ENCODE data around the gene ASH1L.
"Not testable (repeated sequence)": the region's sequence is repeated elsewhere in the genome, so short reads cannot be mapped to it uniquely, and the experiment has no call there.

Gene ASH1L

DNA sequence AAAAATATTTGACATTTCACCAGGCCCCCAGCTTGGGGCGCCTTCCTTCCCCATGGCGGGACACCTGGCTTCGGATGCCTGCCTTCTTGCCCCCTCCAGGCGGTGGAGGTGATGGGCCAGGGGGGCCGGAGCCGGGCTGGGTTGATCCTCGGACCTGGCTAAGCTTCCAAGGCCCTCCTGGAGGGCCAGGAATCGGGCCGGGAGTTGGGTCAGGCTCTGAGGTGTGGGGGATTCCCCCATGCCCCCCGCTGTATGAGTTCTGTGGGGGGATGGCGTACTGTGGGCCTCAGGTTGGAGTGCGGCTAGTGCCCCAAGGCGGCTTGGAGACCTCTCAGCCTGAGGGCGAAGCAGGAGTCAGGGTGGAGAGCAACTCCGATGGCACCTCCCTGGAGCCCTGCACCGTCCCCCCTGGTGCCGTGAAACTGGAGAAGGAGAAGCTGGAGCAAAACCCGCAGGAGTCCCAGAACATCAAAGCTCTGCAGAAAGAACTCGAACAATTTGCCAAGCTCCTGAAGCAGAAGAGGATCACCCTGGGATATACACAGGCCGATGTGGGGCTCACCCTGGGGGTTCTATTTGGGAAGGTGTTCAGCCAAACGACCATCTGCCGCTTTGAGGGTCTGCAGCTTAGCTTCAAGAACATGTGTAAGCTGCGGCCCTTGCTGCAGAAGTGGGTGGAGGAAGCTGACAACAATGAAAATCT lies 129.3 kb downstream of the ASH1L start:
- DNase-seq: not testable (repeated sequence)

- DNase-seq: no peak
Observed at GRCh38 chr1:155424091-155424490, 138.5 kb downstream of the ASH1L start.

DNA sequence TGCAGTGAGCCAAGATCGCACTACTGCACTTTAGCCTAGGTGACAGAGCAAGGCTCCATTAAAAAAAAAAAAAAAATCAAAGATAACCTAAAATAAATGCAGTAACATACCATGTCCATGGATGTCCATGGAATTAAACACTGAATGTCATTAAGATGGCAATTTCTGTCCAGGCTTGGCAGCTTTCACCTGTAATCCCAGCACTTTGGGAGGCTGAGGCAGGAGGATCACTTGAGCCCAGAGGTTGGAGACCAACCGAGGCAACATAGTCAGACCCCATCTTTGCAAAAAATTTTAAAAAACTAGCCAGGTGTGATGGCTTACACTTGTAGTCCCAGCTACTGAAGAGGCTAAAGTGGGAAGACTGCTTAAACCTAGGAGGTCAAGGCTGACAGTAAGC lies 141.8 kb downstream of the ASH1L start:
- no peak for DNase-seq

DNA sequence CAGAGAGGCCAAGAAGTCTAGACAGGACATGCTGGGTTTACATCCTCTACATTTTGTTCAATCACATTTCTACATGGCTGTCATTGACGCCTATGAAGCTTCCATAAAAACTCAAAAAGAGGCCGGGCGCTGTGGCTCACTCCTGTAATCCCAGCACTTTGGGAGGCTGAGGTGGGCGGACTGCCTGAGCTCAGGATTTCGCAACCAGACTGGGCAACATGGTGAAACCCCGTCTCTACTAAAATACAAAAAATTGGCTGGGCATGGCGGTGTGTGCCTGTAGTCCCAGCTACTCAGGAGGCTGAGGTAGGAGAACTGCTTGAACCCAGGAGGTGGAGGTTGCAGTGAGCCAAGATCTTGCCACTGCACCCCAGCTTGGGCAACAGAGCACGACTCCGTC lies 150.8 kb downstream of the ASH1L start:
- not testable (repeated sequence) for DNase-seq

DNA sequence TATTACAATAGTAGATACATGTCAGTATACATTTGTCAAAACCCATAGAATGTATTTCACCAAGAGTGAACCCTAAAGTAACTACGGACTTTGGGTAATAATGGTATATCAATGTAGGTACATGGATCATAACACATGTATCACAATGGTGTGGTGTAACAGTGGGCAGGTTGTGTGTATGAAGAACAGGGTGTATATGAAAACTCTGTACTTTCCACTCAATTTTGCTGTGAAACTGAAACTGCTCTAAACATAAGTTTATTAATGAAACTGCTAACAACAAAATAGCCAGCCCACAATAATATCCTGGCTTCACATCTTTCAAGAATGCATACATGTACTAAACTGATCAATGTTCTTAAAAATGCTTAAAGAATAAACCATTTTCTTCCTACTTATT lies 151.7 kb downstream of the ASH1L start:
- DNase-seq: no peak

DNA sequence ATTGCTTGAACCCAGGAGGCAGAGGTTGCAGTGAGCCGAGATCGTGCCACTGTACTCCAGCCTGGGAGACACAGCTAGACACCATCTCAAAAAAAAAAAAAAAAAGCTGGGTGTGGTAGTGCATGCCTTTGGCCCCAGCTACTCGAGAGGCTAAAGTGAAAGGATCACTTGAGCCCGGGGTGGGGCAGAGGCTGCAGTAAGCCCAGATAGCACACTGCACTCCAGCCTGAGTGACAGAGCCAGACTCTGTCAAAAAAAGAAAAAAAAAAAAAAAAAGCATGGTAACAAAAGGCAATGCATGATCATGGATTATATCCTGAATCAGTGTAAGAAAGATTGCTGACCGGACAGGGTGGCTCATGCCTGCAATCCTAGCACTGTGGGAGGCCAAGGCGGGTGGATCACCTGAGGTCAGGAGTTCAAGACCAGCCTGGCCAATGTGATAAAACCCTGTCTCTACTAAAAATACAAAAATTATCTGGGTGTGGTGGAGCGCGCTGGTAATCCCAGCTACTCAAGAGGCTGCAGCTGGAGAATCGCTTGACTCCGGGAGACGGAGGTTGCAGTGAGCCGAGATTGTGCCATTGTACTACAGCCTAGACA lies 165.6 kb downstream of the ASH1L start:
- no peak for DNase-seq

DNA sequence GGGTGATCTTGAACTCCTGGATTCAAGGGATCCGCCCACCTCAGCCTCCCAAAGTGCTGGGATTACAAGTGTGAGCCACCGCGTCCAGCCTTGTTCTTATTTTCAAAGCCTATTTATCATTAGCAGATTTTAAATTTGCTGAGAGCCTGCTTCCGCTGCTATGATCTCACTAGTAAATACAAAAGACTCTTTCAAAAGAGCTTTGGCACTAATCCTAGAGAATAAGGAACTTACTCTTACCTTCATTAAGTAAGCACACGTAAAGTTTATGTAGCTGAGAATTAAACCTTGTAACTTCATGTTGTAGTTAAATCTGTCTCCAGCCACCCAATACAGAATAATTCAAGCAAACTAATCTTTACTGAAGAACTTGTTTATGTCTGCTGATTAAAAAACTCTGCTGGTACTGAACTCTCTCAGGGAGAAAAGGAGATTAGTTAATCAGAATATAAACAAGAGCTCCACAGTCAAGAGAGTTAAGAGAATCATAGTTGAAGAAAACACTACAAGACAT lies 169.6 kb downstream of the ASH1L start:
- DNase-seq: no peak

- DNase-seq: no peak
Observed at GRCh38 chr1:155389826-155390225, 172.8 kb downstream of the ASH1L start.

- not testable (repeated sequence) for DNase-seq
Observed at GRCh38 chr1:155385836-155386235, 176.8 kb downstream of the ASH1L start.

DNA sequence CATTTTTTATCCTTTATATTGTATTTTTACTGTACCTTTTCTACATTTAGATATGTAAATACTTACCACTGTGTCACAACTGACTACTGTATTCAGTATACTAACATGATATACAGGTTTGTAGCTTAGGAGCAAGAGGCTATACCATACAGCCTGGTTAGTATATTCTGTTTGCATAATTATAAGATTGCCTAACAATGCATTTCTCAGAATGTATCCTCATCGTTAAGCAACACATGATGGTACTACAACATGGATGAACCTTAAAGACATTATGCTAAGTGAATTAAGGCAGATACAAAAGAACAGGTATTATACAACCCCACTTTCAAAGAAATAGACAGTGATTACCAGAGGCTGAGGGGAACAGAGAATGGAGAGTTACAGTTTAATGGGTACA lies 179.2 kb downstream of the ASH1L start:
- DNase-seq: no peak

DNA sequence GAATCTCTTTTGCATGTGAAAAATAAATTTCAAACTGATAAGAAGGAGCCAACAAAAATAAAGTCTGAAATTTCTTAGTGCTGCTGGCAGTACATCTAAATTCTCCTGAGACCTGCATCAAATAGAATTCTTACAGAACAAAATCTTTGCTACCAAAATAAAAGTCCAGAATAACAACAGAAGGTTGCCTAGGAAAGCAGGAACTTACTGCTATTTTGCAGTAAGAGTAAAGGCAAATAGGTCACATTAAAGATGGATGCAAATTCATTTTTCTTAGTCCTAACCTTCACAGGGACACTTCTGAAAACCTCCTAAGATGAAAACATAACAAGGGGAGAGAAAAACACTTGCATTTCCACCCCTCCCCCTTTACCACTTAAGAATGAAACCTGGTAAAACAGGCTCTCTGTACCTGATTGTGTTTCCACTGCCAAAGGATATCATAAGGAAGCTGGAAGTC lies 182.9 kb downstream of the ASH1L start:
- DNase-seq: no peak

DNA sequence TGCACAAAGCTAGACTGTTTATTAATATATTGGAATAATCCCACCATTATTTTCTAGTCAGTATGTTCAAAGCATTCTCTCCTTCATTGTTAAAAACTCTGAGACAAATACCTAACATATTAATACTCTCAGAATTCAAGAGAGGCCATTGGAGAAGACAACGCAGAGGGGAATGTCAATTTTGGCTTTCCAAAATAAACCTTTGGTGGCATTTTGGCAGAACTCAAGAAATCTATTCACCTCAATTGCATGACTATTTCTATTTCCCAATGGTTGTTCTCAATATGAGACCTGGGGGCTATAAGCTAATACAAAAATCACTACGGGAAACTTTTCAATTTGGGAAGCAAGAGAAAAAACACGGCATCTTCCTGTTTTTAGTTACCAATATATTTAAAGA lies 183.4 kb downstream of the ASH1L start:
- no peak for DNase-seq

- DNase-seq: no peak
Observed at GRCh38 chr1:155360051-155360450, 202.6 kb downstream of the ASH1L start.

DNA sequence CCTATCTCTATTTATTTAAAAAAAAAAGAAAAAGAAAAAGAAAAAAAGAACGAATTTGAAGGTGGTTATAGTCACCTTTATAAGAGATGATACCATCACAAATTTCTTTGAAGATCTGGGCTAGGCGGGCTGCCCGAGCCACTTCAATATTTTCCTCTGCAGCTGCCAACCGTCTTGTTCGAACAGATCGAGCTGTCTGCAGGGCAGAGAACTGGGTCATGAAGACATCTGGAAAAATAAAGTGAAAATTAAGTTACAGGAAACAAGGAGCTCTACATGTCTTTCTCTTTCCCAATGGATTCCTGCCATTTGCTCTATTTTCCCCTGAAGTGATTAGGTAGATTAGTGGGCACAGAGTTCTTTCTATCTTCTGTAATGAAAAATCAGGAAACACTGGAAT lies 210.0 kb downstream of the ASH1L start:
- DNase-seq: no peak

DNA sequence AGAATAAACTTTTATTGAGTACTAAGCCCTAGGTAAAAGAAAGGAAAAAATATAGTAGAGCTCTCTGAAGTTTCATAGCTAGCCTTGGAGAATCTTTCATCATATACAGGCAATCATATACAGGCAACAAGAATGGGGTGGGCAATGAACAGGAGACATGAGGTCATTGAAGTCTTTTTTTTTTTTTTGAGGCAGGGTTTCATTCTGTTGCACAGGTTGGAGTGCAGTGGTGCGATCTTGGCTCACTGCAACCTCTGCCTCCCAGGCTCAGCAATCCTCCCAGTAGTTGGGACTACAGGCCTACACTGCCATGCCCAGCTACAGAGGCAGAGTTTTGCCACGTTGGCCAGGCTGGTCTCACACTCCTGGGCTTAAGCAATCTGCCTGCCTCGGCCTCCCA lies 219.8 kb downstream of the ASH1L start:
- DNase-seq: no peak

GRCh38 chr1:155339515-155340097 lies 223.0 kb downstream of the ASH1L start:
- no peak for DNase-seq

DNA sequence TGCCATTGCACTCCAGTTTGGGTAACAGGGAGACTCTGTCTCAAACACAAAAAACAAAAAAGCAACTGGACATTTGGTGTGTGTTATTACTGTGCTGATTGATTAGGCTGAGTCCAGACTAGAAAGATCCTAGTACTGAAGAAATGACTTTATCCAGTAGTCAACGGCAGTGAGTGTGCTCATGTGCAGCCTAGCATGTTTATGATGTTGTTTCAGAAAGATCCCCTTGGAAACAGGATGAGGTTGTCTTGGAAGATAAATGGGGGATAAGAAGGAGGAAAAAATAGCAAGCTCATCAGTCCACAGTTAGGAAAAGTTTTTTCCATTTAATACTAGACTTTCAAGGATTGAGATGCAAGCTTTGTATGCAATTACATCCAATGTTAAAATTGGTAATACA lies 227.6 kb downstream of the ASH1L start:
- no peak for DNase-seq

GRCh38 chr1:155329980-155330598 lies 232.5 kb downstream of the ASH1L start:
- DNase-seq: no peak

DNA sequence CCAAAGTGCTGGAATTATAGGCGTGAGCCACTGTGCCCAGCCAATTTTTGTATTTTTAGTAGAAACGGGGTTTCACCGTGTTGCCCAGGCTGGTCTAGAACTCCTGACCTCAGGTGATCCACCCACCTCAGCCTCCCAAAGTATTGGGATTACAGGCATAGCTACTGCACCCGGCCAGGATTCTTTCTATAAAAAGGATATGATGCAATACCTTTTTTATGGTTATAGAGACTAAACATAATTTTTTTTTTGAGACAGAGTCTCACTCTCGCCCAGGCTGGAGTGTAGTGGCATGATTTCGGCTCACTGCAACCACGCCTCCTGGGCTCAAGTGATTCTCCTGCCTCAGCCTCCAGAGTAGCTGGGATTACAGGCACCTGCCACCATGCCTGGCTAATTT lies 233.7 kb downstream of the ASH1L start:
- DNase-seq: not testable (repeated sequence)

DNA sequence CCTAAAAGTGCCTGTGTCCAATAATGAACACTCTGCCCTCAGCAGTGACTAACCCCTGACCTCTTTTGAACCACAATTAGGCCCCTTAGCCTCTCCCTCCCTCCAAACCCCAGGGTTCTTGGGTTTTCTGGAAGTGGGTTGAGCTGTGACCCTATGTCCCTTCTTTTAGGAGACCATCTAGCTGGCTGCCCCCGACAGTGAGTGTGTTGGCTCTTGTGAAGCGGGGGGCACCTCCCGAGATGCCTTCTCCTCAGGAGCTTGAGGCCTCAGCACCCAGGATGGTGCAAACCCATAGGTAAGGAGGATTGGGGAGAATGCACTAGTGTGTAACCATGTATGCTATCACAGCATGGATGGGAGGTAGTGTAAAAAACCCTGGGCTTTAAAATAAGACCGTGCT lies 234.6 kb downstream of the ASH1L start:
- no peak for DNase-seq

- DNase-seq: no peak
Observed at GRCh38 chr1:155326631-155327037, 236.0 kb downstream of the ASH1L start.

- no peak for DNase-seq
Observed at GRCh38 chr1:155326020-155326526, 236.5 kb downstream of the ASH1L start.

DNA sequence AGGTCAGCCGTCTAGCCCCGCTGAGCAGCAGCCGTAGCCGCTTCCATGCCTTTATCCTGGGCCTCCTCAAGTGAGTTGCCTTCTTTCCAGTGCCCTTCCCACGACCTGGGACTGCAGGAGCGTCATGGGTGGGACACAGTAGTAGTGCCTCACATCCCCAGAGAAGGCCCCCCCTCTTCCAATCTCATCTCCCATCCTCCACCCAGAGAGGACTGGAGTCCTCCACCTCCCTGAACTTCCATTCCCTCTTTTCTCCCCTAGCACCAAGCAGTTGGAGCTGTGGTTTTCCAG lies 237.1 kb downstream of the ASH1L start:
- DNase-seq: no peak
